ENCODE data around the gene FAM50A.

Gene FAM50A

DNA sequence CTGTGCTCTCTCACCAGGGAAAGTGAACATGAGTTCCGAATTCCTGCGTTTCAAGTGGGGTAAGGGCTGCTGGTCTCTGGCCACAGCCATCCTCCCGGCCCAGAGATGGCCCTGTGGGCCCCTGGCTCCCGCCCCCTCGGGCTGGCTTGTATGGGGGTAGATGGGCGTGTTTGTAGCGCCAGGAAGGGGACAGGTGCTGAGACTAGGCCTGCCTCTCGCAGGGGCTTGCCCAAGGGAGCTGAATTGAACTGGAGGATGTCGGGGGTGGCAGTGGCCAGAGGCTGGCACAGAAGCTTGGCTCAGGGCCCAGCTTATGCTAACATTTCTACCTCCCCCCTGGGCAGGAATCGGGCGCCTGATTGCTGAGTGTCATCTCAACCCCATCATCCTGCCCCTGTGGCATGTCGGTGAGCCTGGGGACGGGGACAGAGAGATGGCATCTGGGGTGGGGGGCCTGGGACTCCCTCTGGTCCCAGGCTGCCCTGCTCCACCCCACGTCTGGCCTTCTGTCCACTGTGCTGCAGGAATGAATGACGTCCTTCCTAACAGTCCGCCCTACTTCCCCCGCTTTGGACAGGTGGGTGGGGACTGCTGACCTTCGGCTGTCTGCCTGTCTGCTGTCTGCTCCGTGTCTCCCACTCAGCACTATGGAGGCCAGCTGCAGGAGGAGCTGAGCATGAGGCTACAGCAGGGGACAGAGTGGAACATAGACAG is 24.1 kb upstream of the FAM50A start:
- Histone ChIP-seq H3K27ac (replicated peaks) (no peak overlapping the region), H3K4me3 (replicated peaks; ENCODE audit: insufficient read depth, low read length) (no peak overlapping the region), H3K27me3 (ENCODE audit: insufficient read depth, poor library complexity, severe bottlenecking) (no peaks in the 10 kb centered on the region)
- TF ChIP-seq SPI1 (IDR thresholded peaks at IDR 0.05; ENCODE audit: borderline replicate concordance, low read depth) (no peak), CTCF (IDR thresholded peaks at IDR 0.05; ENCODE audit: insufficient read depth, low read length) (no peak), GABPA (IDR thresholded peaks at IDR 0.05; ENCODE audit: low read depth) (no peak)
- TF ChIP-seq, protein P1, sequence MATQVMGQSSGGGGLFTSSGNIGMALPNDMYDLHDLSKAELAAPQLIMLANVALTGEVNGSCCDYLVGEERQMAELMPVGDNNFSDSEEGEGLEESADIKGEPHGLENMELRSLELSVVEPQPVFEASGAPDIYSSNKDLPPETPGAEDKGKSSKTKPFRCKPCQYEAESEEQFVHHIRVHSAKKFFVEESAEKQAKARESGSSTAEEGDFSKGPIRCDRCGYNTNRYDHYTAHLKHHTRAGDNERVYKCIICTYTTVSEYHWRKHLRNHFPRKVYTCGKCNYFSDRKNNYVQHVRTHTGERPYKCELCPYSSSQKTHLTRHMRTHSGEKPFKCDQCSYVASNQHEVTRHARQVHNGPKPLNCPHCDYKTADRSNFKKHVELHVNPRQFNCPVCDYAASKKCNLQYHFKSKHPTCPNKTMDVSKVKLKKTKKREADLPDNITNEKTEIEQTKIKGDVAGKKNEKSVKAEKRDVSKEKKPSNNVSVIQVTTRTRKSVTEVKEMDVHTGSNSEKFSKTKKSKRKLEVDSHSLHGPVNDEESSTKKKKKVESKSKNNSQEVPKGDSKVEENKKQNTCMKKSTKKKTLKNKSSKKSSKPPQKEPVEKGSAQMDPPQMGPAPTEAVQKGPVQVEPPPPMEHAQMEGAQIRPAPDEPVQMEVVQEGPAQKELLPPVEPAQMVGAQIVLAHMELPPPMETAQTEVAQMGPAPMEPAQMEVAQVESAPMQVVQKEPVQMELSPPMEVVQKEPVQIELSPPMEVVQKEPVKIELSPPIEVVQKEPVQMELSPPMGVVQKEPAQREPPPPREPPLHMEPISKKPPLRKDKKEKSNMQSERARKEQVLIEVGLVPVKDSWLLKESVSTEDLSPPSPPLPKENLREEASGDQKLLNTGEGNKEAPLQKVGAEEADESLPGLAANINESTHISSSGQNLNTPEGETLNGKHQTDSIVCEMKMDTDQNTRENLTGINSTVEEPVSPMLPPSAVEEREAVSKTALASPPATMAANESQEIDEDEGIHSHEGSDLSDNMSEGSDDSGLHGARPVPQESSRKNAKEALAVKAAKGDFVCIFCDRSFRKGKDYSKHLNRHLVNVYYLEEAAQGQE (IDR thresholded peaks at IDR 0.05; ENCODE audit: insufficient replicate concordance, low read depth), result no peak
- no peak for DNase-seq (ENCODE audit: low read depth in 1 of 2, low spot score in 1 of 2)

DNA sequence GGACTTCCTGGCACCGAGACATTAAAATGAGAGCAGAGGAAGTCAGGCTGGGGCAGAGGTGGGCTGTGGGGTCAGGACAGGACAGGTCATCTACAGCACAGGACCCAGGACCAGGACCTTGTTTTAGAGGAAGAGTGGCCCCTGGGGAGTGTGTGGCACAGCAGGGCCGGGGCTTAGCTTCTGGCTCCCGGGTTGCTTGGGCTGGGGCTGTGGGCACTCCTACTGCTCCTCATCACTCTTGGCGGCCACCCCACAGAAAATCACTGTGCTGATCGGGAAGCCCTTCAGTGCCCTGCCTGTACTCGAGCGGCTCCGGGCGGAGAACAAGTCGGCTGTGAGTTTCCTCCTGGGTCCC is 23.6 kb upstream of the FAM50A start:
- Histone ChIP-seq H3K27ac (replicated peaks) (no peak overlapping the region), H3K27me3 (ENCODE audit: insufficient read depth, poor library complexity, severe bottlenecking) (no peaks in the 10 kb centered on the region), H3K4me3 (replicated peaks; ENCODE audit: insufficient read depth, low read length) (no peak overlapping the region)
- TF ChIP-seq POLR2AphosphoS5 (IDR thresholded peaks at IDR 0.05; ENCODE audit: low read depth) (no peak), GABPA (IDR thresholded peaks at IDR 0.05; ENCODE audit: low read depth) (no peak), SPI1 (IDR thresholded peaks at IDR 0.05; ENCODE audit: borderline replicate concordance, low read depth) (no peak), CTCF (IDR thresholded peaks at IDR 0.05; ENCODE audit: insufficient read depth, low read length) (no peak)
- TF ChIP-seq, protein P1 (IDR thresholded peaks at IDR 0.05; ENCODE audit: insufficient replicate concordance, low read depth), result no peak
- no peak for DNase-seq (ENCODE audit: low read depth in 1 of 2, low spot score in 1 of 2)

- TF ChIP-seq, protein P1 (IDR thresholded peaks at IDR 0.05; ENCODE audit: insufficient replicate concordance, low read depth), result no peak
- TF ChIP-seq SPI1 (IDR thresholded peaks at IDR 0.05; ENCODE audit: borderline replicate concordance, low read depth), result peak; percentile 90
- DNase-seq (ENCODE audit: low read depth in 1 of 2, low spot score in 1 of 2), result peak in 1 of 2 experiments; percentile 37
- H3K27me3 ChIP-seq (ENCODE audit: insufficient read depth, poor library complexity, severe bottlenecking), result no peaks in the 10 kb centered on the region
- peak overlapping the region; percentile 76 for H3K4me3 ChIP-seq (replicated peaks; ENCODE audit: insufficient read depth, low read length)
- H3K27ac ChIP-seq (replicated peaks), result peak overlapping the region; percentile 76
These were observed 16.8 kb upstream of the FAM50A start for GRCh38 chrX:154426916-154427770.

Data from HL-60 (cell line).